Colonic mucosa (tissue), 4 donors: Measurements from ENCODE around the gene DHX38. TPM values are rescaled to one million over a fixed set of nuclear protein-coding genes. Genes with fewer than 3 reads are reported as not detected.

Experiments
- DNase-seq: peaks from one replicate; pipeline ENCODE4 v3.0.0-alpha.2; 2020
- H3K27ac ChIP-seq: fragments of 200-600 bp; one replicate; pipeline ENCODE4 v1.8.0; 2021
- H3K27me3 ChIP-seq: fragments of 200-600 bp; one replicate; pipeline ENCODE4 v1.8.0; 2021
- H3K36me3 ChIP-seq: fragments of 200-600 bp; one replicate; pipeline ENCODE4 v1.8.0; 2021
- H3K4me1 ChIP-seq: fragments of 200-600 bp; one replicate; pipeline ENCODE4 v1.8.0; 2021; ENCODE audit warnings: mild to moderate bottlenecking
- H3K4me3 ChIP-seq: fragments of 200-600 bp; one replicate; pipeline ENCODE4 v1.8.0; 2021
- H3K9ac ChIP-seq, 2 donors: one replicate each; pipeline ENCODE4 v1.7.0; 2013; ENCODE audit warnings: control low read depth in 2 of 2, low read depth in 2 of 2, low read length in 2 of 2
- H3K9me3 ChIP-seq: fragments of 200-600 bp; one replicate; pipeline ENCODE4 v1.8.0; 2021
- intact Hi-C: fragments of 100-400 bp; cut with DNase I; formaldehyde crosslinking; loops from one replicate; pipeline ENCODE4 v1.14.1; 2022
- total RNA-seq, 2 donors: library from RNA; stranded (reverse); fragmentation: NEBNext Ultra II Directional in 1 of 2; extraction: Animal tissue kit (Norgen Biotek cat#: 25700) in 1 of 2; gene quantifications; one replicate each; pipeline ENCODE4 v1.2.1, GENCODE V29; 2021
- TF ChIP-seq, protein P1 (sequence below): fragments of 200-600 bp; IDR thresholded peaks from one replicate; pipeline ENCODE4 v1.8.0; 2022; ENCODE audit warnings: antibody characterized with exemption, mild to moderate bottlenecking
- donor health status: healthy.
- donor health status: DM: no; HTN: no; CAD: no.
- donor health status: DM: no; HTN: no; CAD: no.

Gene DHX38
- total RNA-seq, 2 donors from 2014 or later, result 41.7 to 79.3 TPM

DNA sequence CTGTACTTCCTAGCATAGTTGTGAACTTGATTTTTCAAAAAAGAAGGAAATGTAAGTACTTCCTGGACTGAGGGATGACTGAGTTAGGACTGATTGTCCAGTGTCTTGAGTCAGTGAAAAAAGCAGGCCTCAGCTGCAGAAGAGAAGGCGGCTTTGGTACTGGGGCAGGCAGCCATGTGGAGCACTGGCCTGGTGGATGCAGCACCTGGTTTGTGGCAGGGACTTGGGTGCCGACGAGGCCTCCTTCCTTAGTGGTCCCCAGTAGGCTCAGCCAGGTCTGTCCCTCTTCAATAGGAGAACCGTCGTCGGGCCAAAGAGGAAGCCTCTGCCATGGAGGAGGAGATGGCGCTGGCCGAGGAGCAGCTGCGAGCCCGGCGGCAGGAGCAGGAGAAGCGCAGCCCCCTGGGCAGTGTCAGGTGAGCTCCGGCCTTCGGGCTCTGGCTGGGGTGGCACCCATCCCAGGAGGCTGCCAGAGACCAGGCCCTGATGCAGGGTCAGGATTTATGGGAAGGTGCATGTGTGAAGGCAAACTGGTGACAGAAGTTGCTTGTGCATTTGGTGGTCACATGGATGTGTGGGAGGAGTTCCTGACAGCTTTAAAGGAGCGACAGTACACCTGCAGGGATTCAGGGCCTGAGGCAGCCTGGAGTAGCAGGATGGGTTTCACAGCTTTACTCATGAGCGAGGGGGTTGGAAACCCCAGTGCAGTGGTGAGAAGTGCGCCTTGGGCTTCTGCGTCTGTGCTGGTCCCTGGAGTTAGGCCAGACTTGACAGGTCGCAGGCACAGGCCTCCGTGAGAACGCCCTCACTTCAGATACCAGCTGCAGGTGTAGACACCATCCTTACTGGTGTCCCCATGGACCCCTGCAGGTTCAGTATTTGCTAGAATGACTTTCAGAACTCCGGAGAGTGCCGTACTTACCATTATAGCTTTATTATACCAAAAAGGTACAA, 17.3 kb downstream of the DHX38 start:
- no peaks in the 10 kb centered on the region for H3K9me3 ChIP-seq
- no peaks in the 10 kb centered on the region for H3K4me1 ChIP-seq
- no peak overlapping the region for H3K4me3 ChIP-seq
- H3K27ac ChIP-seq, result no peak overlapping the region
- H3K9ac ChIP-seq, result no peak overlapping the region
- TF ChIP-seq, protein P1, sequence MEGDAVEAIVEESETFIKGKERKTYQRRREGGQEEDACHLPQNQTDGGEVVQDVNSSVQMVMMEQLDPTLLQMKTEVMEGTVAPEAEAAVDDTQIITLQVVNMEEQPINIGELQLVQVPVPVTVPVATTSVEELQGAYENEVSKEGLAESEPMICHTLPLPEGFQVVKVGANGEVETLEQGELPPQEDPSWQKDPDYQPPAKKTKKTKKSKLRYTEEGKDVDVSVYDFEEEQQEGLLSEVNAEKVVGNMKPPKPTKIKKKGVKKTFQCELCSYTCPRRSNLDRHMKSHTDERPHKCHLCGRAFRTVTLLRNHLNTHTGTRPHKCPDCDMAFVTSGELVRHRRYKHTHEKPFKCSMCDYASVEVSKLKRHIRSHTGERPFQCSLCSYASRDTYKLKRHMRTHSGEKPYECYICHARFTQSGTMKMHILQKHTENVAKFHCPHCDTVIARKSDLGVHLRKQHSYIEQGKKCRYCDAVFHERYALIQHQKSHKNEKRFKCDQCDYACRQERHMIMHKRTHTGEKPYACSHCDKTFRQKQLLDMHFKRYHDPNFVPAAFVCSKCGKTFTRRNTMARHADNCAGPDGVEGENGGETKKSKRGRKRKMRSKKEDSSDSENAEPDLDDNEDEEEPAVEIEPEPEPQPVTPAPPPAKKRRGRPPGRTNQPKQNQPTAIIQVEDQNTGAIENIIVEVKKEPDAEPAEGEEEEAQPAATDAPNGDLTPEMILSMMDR, result no peak
- intact Hi-C loops, result no loop called here
- H3K27me3 ChIP-seq, result no peaks in the 10 kb centered on the region
- H3K36me3 ChIP-seq, result peaks cover 27% of the 10 kb centered on the region
- DNase-seq, result no peak

DNA sequence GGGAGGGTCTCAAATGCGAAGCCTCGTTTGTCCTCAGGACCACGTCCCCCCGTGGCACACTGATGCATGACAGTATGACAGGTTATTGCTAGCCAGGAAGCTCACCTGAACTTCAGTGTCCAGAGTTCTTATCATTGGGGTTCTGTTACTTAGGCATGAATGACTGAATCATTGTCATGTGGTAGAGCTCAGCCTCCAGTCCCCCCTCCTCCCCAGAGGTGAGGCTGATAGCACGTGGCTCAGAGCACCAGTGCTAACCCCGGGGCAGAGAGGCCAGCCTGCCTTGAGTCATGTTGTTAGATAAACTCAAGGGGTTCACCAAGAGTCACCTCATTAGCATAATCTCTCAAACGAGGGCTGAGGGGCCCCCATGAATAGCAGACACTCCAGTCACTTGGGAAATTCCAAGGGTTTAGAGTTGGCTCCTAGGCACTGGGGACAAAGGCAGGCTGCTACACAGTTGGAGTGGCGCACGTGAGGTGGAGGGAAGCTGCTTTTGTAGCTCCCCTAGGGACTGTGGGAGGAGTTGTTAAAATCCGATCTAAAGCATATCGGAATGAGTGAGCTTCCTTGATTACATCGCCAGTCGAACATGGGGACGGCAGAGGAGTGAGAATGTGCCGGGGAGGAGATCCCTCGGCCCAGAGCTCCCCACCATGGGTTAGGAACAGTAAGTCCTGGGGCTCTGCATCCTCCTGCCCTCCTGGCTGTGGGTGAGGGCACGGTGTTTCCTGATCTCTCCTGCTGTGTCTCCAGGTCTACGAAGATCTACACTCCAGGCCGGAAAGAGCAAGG, 18.2 kb downstream of the DHX38 start:
- TF ChIP-seq, protein P1, result no peak
- no peaks in the 10 kb centered on the region for H3K9me3 ChIP-seq
- no peak for DNase-seq
- intact Hi-C loops, result no loop called here
- peaks cover 27% of the 10 kb centered on the region for H3K36me3 ChIP-seq
- no peaks in the 10 kb centered on the region for H3K4me1 ChIP-seq
- no peak overlapping the region for H3K9ac ChIP-seq
- no peak overlapping the region for H3K4me3 ChIP-seq
- no peaks in the 10 kb centered on the region for H3K27me3 ChIP-seq
- no peak overlapping the region for H3K27ac ChIP-seq

DNA sequence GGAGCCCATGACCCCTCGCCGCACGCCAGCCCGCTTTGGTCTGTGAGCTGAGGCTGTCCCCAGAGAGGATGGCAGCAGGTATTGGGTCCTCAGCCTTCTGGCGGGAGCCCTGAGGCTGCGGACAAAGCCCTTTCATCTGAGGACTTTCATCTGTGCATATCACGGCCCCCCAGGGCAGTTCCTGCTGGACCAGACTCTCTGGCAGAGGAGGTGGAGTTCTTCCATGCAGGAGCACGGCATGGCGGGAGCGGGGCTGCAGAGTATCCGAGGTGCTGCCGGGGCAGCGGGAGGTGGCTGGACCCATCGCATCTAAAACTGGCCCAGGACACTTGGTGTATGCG, 18.8 kb downstream of the DHX38 start:
- Histone ChIP-seq H3K36me3 (peaks cover 25% of the 10 kb centered on the region), H3K4me3 (no peak overlapping the region), H3K27ac (no peak overlapping the region), H3K9me3 (no peaks in the 10 kb centered on the region), H3K9ac (no peak overlapping the region), H3K27me3 (no peaks in the 10 kb centered on the region), H3K4me1 (no peaks in the 10 kb centered on the region)
- intact Hi-C loops, result no loop called here
- no peak for DNase-seq
- TF ChIP-seq, protein P1, result no peak

DNA sequence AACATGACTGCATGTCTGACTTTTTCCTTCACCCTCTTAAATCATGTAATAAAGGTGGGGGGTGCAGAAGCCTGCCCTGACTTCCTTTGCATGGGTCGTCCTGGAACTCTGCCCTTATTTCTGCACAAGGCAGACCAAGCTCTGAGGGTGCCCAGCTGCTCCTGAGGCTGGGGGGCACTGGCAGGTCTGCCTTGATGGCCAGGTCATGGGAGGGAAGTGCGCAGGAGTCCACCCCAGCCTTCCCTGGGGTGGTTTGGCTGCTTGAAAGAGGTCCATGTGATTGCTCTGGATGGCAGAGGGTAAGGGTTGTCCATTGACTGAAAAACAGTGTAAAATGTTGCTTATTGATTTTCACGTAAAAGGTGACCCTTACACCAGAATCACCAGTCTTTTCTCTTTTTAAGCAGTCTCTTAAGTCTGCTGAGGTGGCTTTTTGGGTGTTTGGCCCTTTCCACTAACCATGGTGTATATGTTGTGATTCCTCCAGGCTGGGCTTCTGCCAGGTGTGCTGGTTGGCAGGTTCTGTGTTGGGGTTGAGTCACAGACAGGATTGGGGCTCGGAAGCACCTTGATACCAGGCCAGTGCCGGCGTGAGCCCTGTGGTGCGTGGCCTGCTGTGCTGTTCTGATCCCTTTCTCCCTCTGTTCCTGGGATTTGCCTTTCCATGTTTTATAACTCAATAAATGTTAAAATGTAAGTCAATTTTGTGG, 19.4 kb downstream of the DHX38 start:
- Histone ChIP-seq H3K9me3 (no peaks in the 10 kb centered on the region), H3K27ac (no peak overlapping the region), H3K4me3 (no peak overlapping the region), H3K36me3 (peaks cover 20% of the 10 kb centered on the region), H3K27me3 (no peaks in the 10 kb centered on the region), H3K9ac (no peak overlapping the region), H3K4me1 (no peaks in the 10 kb centered on the region)
- TF ChIP-seq, protein P1, result no peak
- intact Hi-C loops, result no loop called here
- no peak for DNase-seq

DNA sequence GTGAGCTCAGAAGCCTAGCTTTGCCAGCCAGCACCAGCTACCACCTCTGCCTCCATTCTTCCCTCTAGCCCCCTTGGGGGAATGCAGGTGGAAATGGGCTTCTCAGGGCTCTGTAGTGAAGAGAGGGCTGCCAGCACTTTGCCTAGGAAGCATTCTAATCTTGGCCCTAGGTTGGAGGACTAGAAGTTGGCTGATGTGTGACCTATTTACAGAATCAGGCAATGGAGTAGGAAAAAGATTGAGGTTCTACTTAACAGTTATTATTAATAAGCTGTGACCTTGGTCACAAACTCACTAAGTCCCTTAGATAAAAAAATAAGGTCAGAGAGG, 19.9 kb downstream of the DHX38 start:
- no peaks in the 10 kb centered on the region for H3K27me3 ChIP-seq
- H3K27ac ChIP-seq, result no peak overlapping the region
- intact Hi-C loops, result no loop called here
- peaks cover 14% of the 10 kb centered on the region for H3K36me3 ChIP-seq
- no peaks in the 10 kb centered on the region for H3K4me1 ChIP-seq
- H3K9ac ChIP-seq, result no peak overlapping the region
- TF ChIP-seq, protein P1, result no peak
- no peak overlapping the region for H3K4me3 ChIP-seq
- H3K9me3 ChIP-seq, result no peaks in the 10 kb centered on the region
- DNase-seq, result no peak
